GM12874 (cell line): ENCODE results near the gene SPATA22.

Experiments
- TF ChIP-seq, protein P1 (sequence below): IDR thresholded peaks from 2 replicates; pipeline ENCODE4 v1.5.1; 2011; ENCODE audit warnings: low read depth, mild to moderate bottlenecking, control low read depth, low read length, moderate library complexity; ENCODE audit not compliant: insufficient read depth

Gene SPATA22

GRCh38 chr17:3507071-3507470 is 35.5 kb upstream of the SPATA22 start:
- TF ChIP-seq, protein P1, sequence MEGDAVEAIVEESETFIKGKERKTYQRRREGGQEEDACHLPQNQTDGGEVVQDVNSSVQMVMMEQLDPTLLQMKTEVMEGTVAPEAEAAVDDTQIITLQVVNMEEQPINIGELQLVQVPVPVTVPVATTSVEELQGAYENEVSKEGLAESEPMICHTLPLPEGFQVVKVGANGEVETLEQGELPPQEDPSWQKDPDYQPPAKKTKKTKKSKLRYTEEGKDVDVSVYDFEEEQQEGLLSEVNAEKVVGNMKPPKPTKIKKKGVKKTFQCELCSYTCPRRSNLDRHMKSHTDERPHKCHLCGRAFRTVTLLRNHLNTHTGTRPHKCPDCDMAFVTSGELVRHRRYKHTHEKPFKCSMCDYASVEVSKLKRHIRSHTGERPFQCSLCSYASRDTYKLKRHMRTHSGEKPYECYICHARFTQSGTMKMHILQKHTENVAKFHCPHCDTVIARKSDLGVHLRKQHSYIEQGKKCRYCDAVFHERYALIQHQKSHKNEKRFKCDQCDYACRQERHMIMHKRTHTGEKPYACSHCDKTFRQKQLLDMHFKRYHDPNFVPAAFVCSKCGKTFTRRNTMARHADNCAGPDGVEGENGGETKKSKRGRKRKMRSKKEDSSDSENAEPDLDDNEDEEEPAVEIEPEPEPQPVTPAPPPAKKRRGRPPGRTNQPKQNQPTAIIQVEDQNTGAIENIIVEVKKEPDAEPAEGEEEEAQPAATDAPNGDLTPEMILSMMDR: no peak

DNA sequence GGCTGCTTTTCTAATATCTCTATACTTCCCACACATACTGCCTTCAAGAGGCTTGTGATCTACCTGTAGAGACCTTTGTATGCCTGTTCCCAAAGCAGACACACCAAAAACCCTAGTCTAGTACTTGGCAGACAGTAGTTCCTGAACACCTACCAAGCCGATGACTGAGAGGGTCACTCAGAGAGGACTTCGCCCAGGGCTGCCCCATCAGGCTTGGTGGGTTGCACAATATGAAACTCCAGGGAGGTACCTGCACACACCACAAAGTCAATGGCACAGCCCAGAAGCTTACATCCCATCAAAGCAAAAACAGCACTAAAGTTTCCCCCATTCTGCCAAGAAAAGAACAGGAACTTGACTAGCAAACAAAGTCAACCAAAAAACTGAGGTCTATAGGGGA is 34.4 kb upstream of the SPATA22 start:
- TF ChIP-seq, protein P1: no peak

DNA sequence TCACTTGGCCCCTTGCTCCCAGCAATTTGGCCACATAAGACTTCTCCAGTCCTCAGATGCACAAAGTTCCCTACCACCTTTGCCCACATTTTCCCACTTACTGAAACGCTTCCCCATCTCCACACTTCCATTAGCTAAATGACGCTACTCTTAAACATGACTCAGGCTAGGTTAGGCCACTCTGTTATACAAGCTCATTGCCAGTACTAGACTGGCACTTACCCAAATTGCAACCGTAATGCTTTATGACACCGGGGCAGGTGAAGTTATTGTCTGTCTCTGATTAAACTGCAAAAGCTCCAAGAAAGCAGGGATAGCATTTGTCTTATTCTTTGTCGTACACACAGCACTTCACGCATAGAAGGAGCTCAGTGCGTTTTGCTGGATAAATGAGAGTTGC is 33.4 kb upstream of the SPATA22 start:
- TF ChIP-seq, protein P1: no peak

- TF ChIP-seq, protein P1: no peak
Measured at GRCh38 chr17:3503285-3503684, 31.7 kb upstream of the SPATA22 start.

DNA sequence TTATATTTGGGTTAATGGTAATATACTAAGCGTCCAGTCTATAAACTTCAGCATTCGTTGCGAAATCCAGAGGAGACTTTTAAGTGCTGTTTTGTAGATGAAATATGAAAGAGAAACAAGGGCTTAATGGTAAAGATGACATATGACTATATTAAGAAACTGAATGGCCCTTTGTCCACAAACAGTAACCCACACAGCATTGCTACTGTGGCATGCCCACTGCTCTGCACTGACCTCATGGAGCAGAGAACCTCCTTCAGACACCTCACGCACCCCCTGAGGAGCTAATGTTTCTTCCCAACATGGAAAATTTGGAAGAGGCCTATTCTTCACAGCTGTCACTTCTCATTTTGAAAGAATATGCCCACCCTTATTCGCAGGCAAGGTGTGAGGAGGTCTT is 30.8 kb upstream of the SPATA22 start:
- TF ChIP-seq, protein P1: no peak

GRCh38 chr17:3501344-3501743 is 29.7 kb upstream of the SPATA22 start:
- TF ChIP-seq, protein P1: no peak

DNA sequence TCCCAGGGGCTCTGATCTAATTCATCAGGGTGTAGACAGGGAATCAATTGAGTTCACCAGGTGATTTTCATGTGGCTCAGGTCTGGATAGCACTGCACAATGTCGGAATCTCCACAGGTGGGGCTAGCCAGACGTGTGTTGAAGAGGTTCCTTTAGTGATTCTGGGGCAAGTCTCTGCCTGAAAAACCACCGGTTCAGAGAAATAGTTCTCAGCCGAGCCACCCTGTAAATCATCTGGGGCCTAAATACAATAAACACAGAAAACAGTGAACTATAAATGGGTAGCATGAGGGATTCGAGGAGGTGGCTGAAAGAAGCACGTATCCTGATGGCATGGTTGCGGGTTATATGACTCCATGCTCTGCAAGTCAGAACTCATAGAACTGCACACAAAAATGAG is 25.5 kb upstream of the SPATA22 start:
- TF ChIP-seq, protein P1: no peak
